ENCODE data around the gene BAZ2B.

The BAZ2B gene

DNA sequence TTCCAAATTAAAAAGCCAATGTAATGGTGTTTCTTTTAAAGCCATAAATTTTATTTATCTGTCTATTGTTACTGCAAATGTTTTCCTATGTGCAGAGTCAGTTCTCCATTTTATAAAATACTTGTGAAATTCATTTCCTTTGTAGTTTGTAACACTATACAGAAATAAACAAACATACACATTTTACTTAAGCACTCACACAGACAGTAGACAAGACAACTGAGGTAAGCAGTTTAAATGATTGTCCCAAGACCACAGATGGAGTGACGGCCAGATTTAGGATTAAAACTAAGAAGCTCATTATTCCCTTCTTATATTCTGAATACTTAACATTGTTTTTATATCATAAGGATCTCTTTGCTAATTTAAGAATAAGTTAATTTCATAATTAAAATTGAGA, 100.9 kb downstream of the BAZ2B start:
- Histone ChIP-seq H3K14ac (ENCODE audit: low read length) (no peak overlapping the region), H3K23ac (ENCODE audit: low read length) (no peak overlapping the region), H3K36me3 (ENCODE audit: control insufficient read depth in 1 of 2, insufficient read depth in 2 of 2, low read length in 2 of 2) (no peaks in the 10 kb centered on the region), H2BK5ac (ENCODE audit: low read depth, low read length, poor library complexity) (no peak overlapping the region), H3K4me3 (ENCODE audit: low read depth, low read length) (no peak overlapping the region), H4K12ac (ENCODE audit: low read depth, low read length) (no peak overlapping the region), H3K27ac (ENCODE audit: low read depth, low read length) (no peak overlapping the region), H2BK12ac (ENCODE audit: low read length) (no peak overlapping the region), H3K4ac (ENCODE audit: low read depth, low read length) (no peak overlapping the region), H4K91ac (ENCODE audit: low read depth, low read length) (no peak overlapping the region), H3K9me3 (ENCODE audit: insufficient read depth, low read depth, low read length) (no peaks in the 10 kb centered on the region), H2AK5ac (ENCODE audit: low read length) (no peak overlapping the region), H3K4me2 (ENCODE audit: low read length) (no peak overlapping the region), H4K8ac (ENCODE audit: low read depth, low read length) (no peak overlapping the region), H2BK120ac (ENCODE audit: insufficient read depth, low read length, poor library complexity) (no peak overlapping the region), H3K79me1 (ENCODE audit: low read length) (no peaks in the 10 kb centered on the region), H3K79me2 (ENCODE audit: control insufficient read depth, insufficient read depth, low read length, poor library complexity) (no peaks in the 10 kb centered on the region), H3K18ac (ENCODE audit: low read length) (no peak overlapping the region), H3K4me1 (ENCODE audit: control insufficient read depth in 1 of 2, insufficient read depth in 2 of 2, low read length in 2 of 2) (no peaks in the 10 kb centered on the region), H2AFZ (ENCODE audit: insufficient read depth, low read length, poor library complexity) (no peak overlapping the region), H3K27me3 (ENCODE audit: insufficient read depth, low read length) (no peaks in the 10 kb centered on the region), H3K9ac (ENCODE audit: low read length) (no peak overlapping the region)
- no CpG with 5 or more reads among the region's 1 CpG for WGBS (ENCODE audit: extremely low coverage, insufficient coverage, insufficient read length)
- DNase-seq, result no peak

- no peak for DNase-seq
- no peak overlapping the region for H3K4ac ChIP-seq (ENCODE audit: low read depth, low read length)
- no peak overlapping the region for H3K27ac ChIP-seq (ENCODE audit: low read depth, low read length)
- no peak overlapping the region for H3K18ac ChIP-seq (ENCODE audit: low read length)
- no peaks in the 10 kb centered on the region for H3K9me3 ChIP-seq (ENCODE audit: insufficient read depth, low read depth, low read length)
- no peaks in the 10 kb centered on the region for H3K79me2 ChIP-seq (ENCODE audit: control insufficient read depth, insufficient read depth, low read length, poor library complexity)
- H2AFZ ChIP-seq (ENCODE audit: insufficient read depth, low read length, poor library complexity), result no peak overlapping the region
- no peak overlapping the region for H3K23ac ChIP-seq (ENCODE audit: low read length)
- H3K9ac ChIP-seq (ENCODE audit: low read length), result no peak overlapping the region
- H4K8ac ChIP-seq (ENCODE audit: low read depth, low read length), result no peak overlapping the region
- no peaks in the 10 kb centered on the region for H3K79me1 ChIP-seq (ENCODE audit: low read length)
- H3K27me3 ChIP-seq (ENCODE audit: insufficient read depth, low read length), result no peaks in the 10 kb centered on the region
- no peaks in the 10 kb centered on the region for H3K36me3 ChIP-seq (ENCODE audit: control insufficient read depth in 1 of 2, insufficient read depth in 2 of 2, low read length in 2 of 2)
- H2AK5ac ChIP-seq (ENCODE audit: low read length), result no peak overlapping the region
- no peak overlapping the region for H3K4me2 ChIP-seq (ENCODE audit: low read length)
- no peak overlapping the region for H4K12ac ChIP-seq (ENCODE audit: low read depth, low read length)
- H3K14ac ChIP-seq (ENCODE audit: low read length), result no peak overlapping the region
- no peak overlapping the region for H2BK120ac ChIP-seq (ENCODE audit: insufficient read depth, low read length, poor library complexity)
- no peak overlapping the region for H2BK12ac ChIP-seq (ENCODE audit: low read length)
- H4K91ac ChIP-seq (ENCODE audit: low read depth, low read length), result no peak overlapping the region
- no peak overlapping the region for H3K4me3 ChIP-seq (ENCODE audit: low read depth, low read length)
- no CpG with 5 or more reads among the region's 1 CpG for WGBS (ENCODE audit: extremely low coverage, insufficient coverage, insufficient read length)
- no peak overlapping the region for H2BK5ac ChIP-seq (ENCODE audit: low read depth, low read length, poor library complexity)
- H3K4me1 ChIP-seq (ENCODE audit: control insufficient read depth in 1 of 2, insufficient read depth in 2 of 2, low read length in 2 of 2), result no peaks in the 10 kb centered on the region
Measured at GRCh38 chr2:159513745-159514144, 102.6 kb downstream of the BAZ2B start.

DNA sequence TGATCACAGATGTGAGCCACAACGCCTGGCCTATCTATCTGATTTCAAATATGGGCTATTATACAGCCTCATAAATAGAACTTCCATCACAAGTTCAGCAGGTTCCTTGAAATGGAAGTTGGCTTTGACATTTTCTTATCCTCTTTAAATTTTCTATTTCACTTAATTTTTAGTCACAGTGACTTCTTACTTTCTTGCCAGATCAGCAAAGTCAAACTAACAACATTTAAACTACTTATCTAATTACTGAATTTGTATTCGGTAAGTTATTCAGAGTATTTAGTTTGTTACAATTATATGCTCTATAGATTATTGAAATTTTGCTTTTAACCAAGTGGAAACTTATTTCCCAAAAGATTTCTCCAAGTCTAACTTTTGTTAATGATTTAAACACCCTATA, 108.2 kb downstream of the BAZ2B start:
- Histone ChIP-seq H3K4ac (ENCODE audit: low read depth, low read length) (no peak overlapping the region), H3K4me1 (ENCODE audit: control insufficient read depth in 1 of 2, insufficient read depth in 2 of 2, low read length in 2 of 2) (no peaks in the 10 kb centered on the region), H3K27ac (ENCODE audit: low read depth, low read length) (no peak overlapping the region), H2AK5ac (ENCODE audit: low read length) (no peak overlapping the region), H3K9ac (ENCODE audit: low read length) (no peak overlapping the region), H3K23ac (ENCODE audit: low read length) (no peak overlapping the region), H3K14ac (ENCODE audit: low read length) (no peak overlapping the region), H4K8ac (ENCODE audit: low read depth, low read length) (no peak overlapping the region), H3K79me1 (ENCODE audit: low read length) (no peaks in the 10 kb centered on the region), H4K12ac (ENCODE audit: low read depth, low read length) (no peak overlapping the region), H3K79me2 (ENCODE audit: control insufficient read depth, insufficient read depth, low read length, poor library complexity) (no peaks in the 10 kb centered on the region), H4K91ac (ENCODE audit: low read depth, low read length) (no peak overlapping the region), H2AFZ (ENCODE audit: insufficient read depth, low read length, poor library complexity) (no peak overlapping the region), H3K9me3 (ENCODE audit: insufficient read depth, low read depth, low read length) (no peaks in the 10 kb centered on the region), H2BK120ac (ENCODE audit: insufficient read depth, low read length, poor library complexity) (no peak overlapping the region), H2BK5ac (ENCODE audit: low read depth, low read length, poor library complexity) (no peak overlapping the region), H2BK12ac (ENCODE audit: low read length) (no peak overlapping the region), H3K36me3 (ENCODE audit: control insufficient read depth in 1 of 2, insufficient read depth in 2 of 2, low read length in 2 of 2) (no peaks in the 10 kb centered on the region), H3K18ac (ENCODE audit: low read length) (no peak overlapping the region), H3K4me2 (ENCODE audit: low read length) (no peak overlapping the region), H3K4me3 (ENCODE audit: low read depth, low read length) (no peak overlapping the region), H3K27me3 (ENCODE audit: insufficient read depth, low read length) (no peaks in the 10 kb centered on the region)
- DNase-seq, result no peak
- no CpG with 5 or more reads among the region's 2 CpGs for WGBS (ENCODE audit: extremely low coverage, insufficient coverage, insufficient read length)

GRCh38 chr2:159506764-159507440, 109.4 kb downstream of the BAZ2B start:
- Histone ChIP-seq H3K4ac (ENCODE audit: low read depth, low read length) (no peak overlapping the region), H3K79me2 (ENCODE audit: control insufficient read depth, insufficient read depth, low read length, poor library complexity) (no peaks in the 10 kb centered on the region), H3K9me3 (ENCODE audit: insufficient read depth, low read depth, low read length) (no peaks in the 10 kb centered on the region), H3K4me1 (ENCODE audit: control insufficient read depth in 1 of 2, insufficient read depth in 2 of 2, low read length in 2 of 2) (no peaks in the 10 kb centered on the region), H3K14ac (ENCODE audit: low read length) (no peak overlapping the region), H2BK12ac (ENCODE audit: low read length) (no peak overlapping the region), H3K4me2 (ENCODE audit: low read length) (no peak overlapping the region), H3K4me3 (ENCODE audit: low read depth, low read length) (no peak overlapping the region), H3K9ac (ENCODE audit: low read length) (no peak overlapping the region), H4K91ac (ENCODE audit: low read depth, low read length) (no peak overlapping the region), H3K27ac (ENCODE audit: low read depth, low read length) (no peak overlapping the region), H4K8ac (ENCODE audit: low read depth, low read length) (no peak overlapping the region), H3K79me1 (ENCODE audit: low read length) (no peaks in the 10 kb centered on the region), H3K36me3 (ENCODE audit: control insufficient read depth in 1 of 2, insufficient read depth in 2 of 2, low read length in 2 of 2) (no peaks in the 10 kb centered on the region), H3K18ac (ENCODE audit: low read length) (no peak overlapping the region), H2AK5ac (ENCODE audit: low read length) (no peak overlapping the region), H4K12ac (ENCODE audit: low read depth, low read length) (no peak overlapping the region), H3K23ac (ENCODE audit: low read length) (no peak overlapping the region), H3K27me3 (ENCODE audit: insufficient read depth, low read length) (no peaks in the 10 kb centered on the region), H2AFZ (ENCODE audit: insufficient read depth, low read length, poor library complexity) (no peak overlapping the region), H2BK120ac (ENCODE audit: insufficient read depth, low read length, poor library complexity) (no peak overlapping the region), H2BK5ac (ENCODE audit: low read depth, low read length, poor library complexity) (no peak overlapping the region)
- WGBS (ENCODE audit: extremely low coverage, insufficient coverage, insufficient read length), result no CpG with 5 or more reads among the region's 2 CpGs
- DNase-seq, result no peak

Data from trophoblast cell (in vitro differentiated cells and primary cell).